Astrocyte (in vitro differentiated cells and primary cell): Measurements from ENCODE around the gene CCNI. TPM values are rescaled to one million over a fixed set of nuclear protein-coding genes. Genes with fewer than 3 reads are reported as not detected.
"Not testable (repeated sequence)": the region's sequence is repeated elsewhere in the genome, so short reads cannot be mapped to it uniquely, and the experiment has no call there.

ENCODE experiments used
- DNase-seq: peaks from one replicate; pipeline ENCODE4 v3.0.0-alpha.2; 2010; ENCODE audit warnings: low read depth
- FAIRE-seq: peaks from 2 replicates; lab custom pipeline; 2011; peaks lifted over from hg19 to GRCh38; lab: Jason Lieb, UNC
- H2AFZ ChIP-seq: 2 replicates; pipeline ENCODE4 v1.6.0; 2012; ENCODE audit warnings: low read depth, low read length, inconsistent platforms
- H3K27ac ChIP-seq: 2 replicates; pipeline ENCODE4 v1.5.1; 2011; ENCODE audit warnings: low read depth, low read length, inconsistent platforms
- H3K27me3 ChIP-seq: 2 replicates; pipeline ENCODE4 v1.6.0; 2011; ENCODE audit warnings: low read length, inconsistent platforms; ENCODE audit not compliant: insufficient read depth
- H3K36me3 ChIP-seq: 2 replicates; pipeline ENCODE4 v1.5.1; 2011; ENCODE audit warnings: low read length, inconsistent platforms; ENCODE audit not compliant: insufficient read depth
- H3K4me1 ChIP-seq: 2 replicates; pipeline ENCODE4 v1.5.1; 2011; ENCODE audit warnings: low read length, inconsistent platforms; ENCODE audit not compliant: insufficient read depth
- H3K4me2 ChIP-seq: 2 replicates; pipeline ENCODE4 v1.6.0; 2012; ENCODE audit warnings: low read length, inconsistent platforms
- H3K4me3 ChIP-seq: 2 replicates; pipeline ENCODE4 v1.5.1; 2011; ENCODE audit warnings: low read depth, mild to moderate bottlenecking, low read length, inconsistent platforms; ENCODE audit not compliant: insufficient read depth
- H3K79me2 ChIP-seq: 2 replicates; pipeline ENCODE4 v1.6.0; 2012; ENCODE audit warnings: mild to moderate bottlenecking, low read length, inconsistent platforms; ENCODE audit not compliant: insufficient read depth
- H3K9ac ChIP-seq: 2 replicates; pipeline ENCODE4 v1.6.0; 2012; ENCODE audit warnings: mild to moderate bottlenecking, low read length, inconsistent platforms
- H3K9me3 ChIP-seq: 2 replicates; pipeline ENCODE4 v1.5.1; 2012; ENCODE audit warnings: low read depth, mild to moderate bottlenecking, low read length, inconsistent platforms; ENCODE audit not compliant: insufficient read depth
- H4K20me1 ChIP-seq: 2 replicates; pipeline ENCODE4 v1.6.0; 2012; ENCODE audit warnings: low read length, inconsistent platforms; ENCODE audit not compliant: insufficient read depth
- H3K27ac Mint-ChIP-seq: one replicate; pipeline ENCODE4 v1.8.0; 2021; ENCODE audit warnings: mild to moderate bottlenecking, mixed read lengths; ENCODE audit not compliant: unreplicated experiment
- H3K27me3 Mint-ChIP-seq: one replicate; pipeline ENCODE4 v1.8.0; 2021; ENCODE audit warnings: low read depth, mixed read lengths; ENCODE audit not compliant: unreplicated experiment
- H3K36me3 Mint-ChIP-seq: one replicate; pipeline ENCODE4 v1.8.0; 2021; ENCODE audit warnings: low read depth, mixed read lengths; ENCODE audit not compliant: unreplicated experiment
- H3K4me1 Mint-ChIP-seq: one replicate; pipeline ENCODE4 v1.8.0; 2021; ENCODE audit warnings: low read depth, mixed read lengths; ENCODE audit not compliant: unreplicated experiment
- H3K4me3 Mint-ChIP-seq: one replicate; pipeline ENCODE4 v1.8.0; 2021; ENCODE audit warnings: mild to moderate bottlenecking, moderate library complexity, mixed read lengths; ENCODE audit not compliant: unreplicated experiment
- H3K9me3 Mint-ChIP-seq: one replicate; pipeline ENCODE4 v1.8.0; 2021; ENCODE audit warnings: mild to moderate bottlenecking, mixed read lengths; ENCODE audit not compliant: unreplicated experiment
- EZH2 ChIP-seq: IDR thresholded peaks from 2 replicates; pipeline ENCODE4 v1.6.1; 2012; ENCODE audit warnings: mild to moderate bottlenecking, low read length, inconsistent platforms; ENCODE audit not compliant: insufficient read depth
- total RNA-seq: library from RNA; stranded (reverse); gene quantifications from 2 replicates; pipeline ENCODE4 v1.2.1, GENCODE V29; 2021
- TF ChIP-seq, protein P1 (sequence below): IDR thresholded peaks from 2 replicates; pipeline ENCODE4 v1.5.1; 2011; ENCODE audit warnings: low read depth, mild to moderate bottlenecking, inconsistent platforms, low read length, moderate library complexity; ENCODE audit not compliant: insufficient read depth

CCNI gene
- total RNA-seq, 1 donor from 2014 or later, result 141 TPM

DNA sequence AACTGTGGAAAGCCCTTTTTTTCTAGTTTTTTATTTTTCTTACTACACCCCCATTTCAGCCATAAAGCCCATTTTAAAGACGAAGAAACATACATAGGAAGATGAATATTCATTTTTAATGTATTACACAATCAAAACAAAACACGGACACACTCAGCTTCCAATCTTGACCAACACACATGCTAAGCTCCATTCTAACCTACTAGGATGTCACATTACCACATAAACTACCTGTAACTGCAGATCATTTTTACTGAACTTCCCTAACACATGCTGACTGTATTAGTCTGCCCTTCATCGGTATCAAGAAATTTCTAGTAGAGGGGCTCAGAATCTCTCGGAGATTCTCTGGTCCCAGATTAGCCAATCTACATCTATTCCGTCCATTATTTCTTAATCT is 1.8 kb downstream of the CCNI start:
- Histone ChIP-seq H3K4me2 (peak overlapping the region; percentile 88), H3K79me2 (peaks cover 78% of the 10 kb centered on the region), H3K4me3 (peak overlapping the region; percentile 79), H2AFZ (no peak overlapping the region), H3K9ac (peak overlapping the region; percentile 98), H3K9me3 (no peaks in the 10 kb centered on the region), H4K20me1 (peaks cover 58% of the 10 kb centered on the region), H3K4me1 (peaks cover 18% of the 10 kb centered on the region), H3K27me3 (no peaks in the 10 kb centered on the region), H3K36me3 (no peaks in the 10 kb centered on the region), H3K27ac (peak overlapping the region; percentile 66)
- Mint-ChIP-seq H3K27ac (no peak overlapping the region), H3K4me1 (peaks cover 14% of the 10 kb centered on the region), H3K4me3 (no peak overlapping the region), H3K27me3 (no peaks in the 10 kb centered on the region), H3K36me3 (peaks cover 1% of the 10 kb centered on the region), H3K9me3 (no peaks in the 10 kb centered on the region)
- DNase-seq, result no peak
- no peak for FAIRE-seq
- TF ChIP-seq, protein P1, sequence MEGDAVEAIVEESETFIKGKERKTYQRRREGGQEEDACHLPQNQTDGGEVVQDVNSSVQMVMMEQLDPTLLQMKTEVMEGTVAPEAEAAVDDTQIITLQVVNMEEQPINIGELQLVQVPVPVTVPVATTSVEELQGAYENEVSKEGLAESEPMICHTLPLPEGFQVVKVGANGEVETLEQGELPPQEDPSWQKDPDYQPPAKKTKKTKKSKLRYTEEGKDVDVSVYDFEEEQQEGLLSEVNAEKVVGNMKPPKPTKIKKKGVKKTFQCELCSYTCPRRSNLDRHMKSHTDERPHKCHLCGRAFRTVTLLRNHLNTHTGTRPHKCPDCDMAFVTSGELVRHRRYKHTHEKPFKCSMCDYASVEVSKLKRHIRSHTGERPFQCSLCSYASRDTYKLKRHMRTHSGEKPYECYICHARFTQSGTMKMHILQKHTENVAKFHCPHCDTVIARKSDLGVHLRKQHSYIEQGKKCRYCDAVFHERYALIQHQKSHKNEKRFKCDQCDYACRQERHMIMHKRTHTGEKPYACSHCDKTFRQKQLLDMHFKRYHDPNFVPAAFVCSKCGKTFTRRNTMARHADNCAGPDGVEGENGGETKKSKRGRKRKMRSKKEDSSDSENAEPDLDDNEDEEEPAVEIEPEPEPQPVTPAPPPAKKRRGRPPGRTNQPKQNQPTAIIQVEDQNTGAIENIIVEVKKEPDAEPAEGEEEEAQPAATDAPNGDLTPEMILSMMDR, result no peak
- TF ChIP-seq EZH2, result no peak

DNA sequence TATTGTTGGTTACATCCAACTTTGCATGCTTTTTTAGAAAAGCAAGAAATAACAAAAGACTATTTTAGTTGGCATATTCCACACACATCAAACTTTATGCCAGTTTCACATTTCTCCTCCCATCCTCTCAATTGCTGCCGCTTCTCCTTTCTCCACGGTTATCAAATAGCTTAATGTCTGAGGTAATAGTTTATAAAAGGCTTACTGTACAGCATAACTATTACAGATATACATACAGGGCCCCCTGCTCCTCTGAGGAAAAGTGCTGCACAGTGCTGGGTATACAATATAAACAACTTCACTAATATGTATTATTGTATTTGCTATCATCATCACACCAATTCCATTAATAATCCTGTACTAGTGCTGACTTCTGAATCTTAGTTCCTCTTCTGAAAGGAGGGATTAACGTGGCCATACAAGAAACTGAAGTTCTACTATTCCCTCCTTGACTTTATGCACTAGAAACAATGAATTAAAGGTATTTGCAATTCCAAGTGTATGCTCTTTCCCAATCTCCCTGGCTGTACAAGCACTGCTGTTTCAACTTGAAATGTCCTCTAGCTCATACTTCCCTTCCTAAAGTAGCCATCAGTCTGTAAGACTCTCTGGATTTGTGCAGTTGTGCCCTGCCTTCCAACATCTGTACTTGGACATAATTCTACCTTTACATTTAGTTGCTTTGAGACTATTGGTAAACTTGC is 2.5 kb downstream of the CCNI start:
- Mint-ChIP-seq H3K27ac (no peak overlapping the region), H3K27me3 (no peaks in the 10 kb centered on the region), H3K4me1 (peaks cover 14% of the 10 kb centered on the region), H3K4me3 (no peak overlapping the region), H3K36me3 (peaks cover 1% of the 10 kb centered on the region), H3K9me3 (no peaks in the 10 kb centered on the region)
- peaks cover 65% of the 10 kb centered on the region for H4K20me1 ChIP-seq
- peak overlapping the region; percentile 5 for H3K27ac ChIP-seq
- H3K27me3 ChIP-seq, result no peaks in the 10 kb centered on the region
- TF ChIP-seq EZH2, result no peak
- TF ChIP-seq, protein P1, result no peak
- H2AFZ ChIP-seq, result no peak overlapping the region
- FAIRE-seq (no peak), DNase-seq (no peak)
- peak overlapping the region; percentile 98 for H3K9ac ChIP-seq
- H3K9me3 ChIP-seq, result no peaks in the 10 kb centered on the region
- H3K79me2 ChIP-seq, result peaks cover 85% of the 10 kb centered on the region
- H3K4me2 ChIP-seq, result peak overlapping the region; percentile 88
- H3K4me1 ChIP-seq, result peaks cover 18% of the 10 kb centered on the region
- peak overlapping the region; percentile 79 for H3K4me3 ChIP-seq
- no peaks in the 10 kb centered on the region for H3K36me3 ChIP-seq

- Histone ChIP-seq H3K27me3 (no peaks in the 10 kb centered on the region), H3K4me2 (peak overlapping the region; percentile 88), H3K4me3 (peak overlapping the region; percentile 79), H4K20me1 (peaks cover 75% of the 10 kb centered on the region), H2AFZ (no peak overlapping the region), H3K4me1 (peaks cover 18% of the 10 kb centered on the region), H3K9ac (peak overlapping the region; percentile 98), H3K79me2 (peaks cover 85% of the 10 kb centered on the region), H3K36me3 (no peaks in the 10 kb centered on the region), H3K27ac (no peak overlapping the region), H3K9me3 (no peaks in the 10 kb centered on the region)
- Mint-ChIP-seq H3K4me3 (no peak overlapping the region), H3K9me3 (no peaks in the 10 kb centered on the region), H3K4me1 (peaks cover 11% of the 10 kb centered on the region), H3K36me3 (peaks cover 1% of the 10 kb centered on the region), H3K27me3 (no peaks in the 10 kb centered on the region), H3K27ac (no peak overlapping the region)
- no peak for TF ChIP-seq EZH2
- TF ChIP-seq, protein P1, result no peak
- FAIRE-seq (no peak), DNase-seq (no peak)
Measured at GRCh38 chr4:77072195-77072753, 3.5 kb downstream of the CCNI start.

- Histone ChIP-seq H3K4me1 (peaks cover 23% of the 10 kb centered on the region), H4K20me1 (peaks cover 95% of the 10 kb centered on the region), H3K79me2 (peaks cover 98% of the 10 kb centered on the region)
- not testable (repeated sequence) for H3K27ac ChIP-seq, H3K4me3 ChIP-seq, H3K27ac Mint-ChIP-seq, H3K36me3 Mint-ChIP-seq, H3K27me3 Mint-ChIP-seq, H3K36me3 ChIP-seq, DNase-seq, H3K9me3 Mint-ChIP-seq, H3K27me3 ChIP-seq, H3K9ac ChIP-seq, H3K9me3 ChIP-seq, H3K4me3 Mint-ChIP-seq, H3K4me2 ChIP-seq, FAIRE-seq, H2AFZ ChIP-seq
- H3K4me1 Mint-ChIP-seq, result peaks cover 17% of the 10 kb centered on the region
Measured at GRCh38 chr4:77069514-77069913, 6.3 kb downstream of the CCNI start.
